ENCODE results near the gene CYB5A.
"Not testable (repeated sequence)": the region's sequence is repeated elsewhere in the genome, so short reads cannot be mapped to it uniquely, and the experiment has no call there.

CYB5A gene

DNA sequence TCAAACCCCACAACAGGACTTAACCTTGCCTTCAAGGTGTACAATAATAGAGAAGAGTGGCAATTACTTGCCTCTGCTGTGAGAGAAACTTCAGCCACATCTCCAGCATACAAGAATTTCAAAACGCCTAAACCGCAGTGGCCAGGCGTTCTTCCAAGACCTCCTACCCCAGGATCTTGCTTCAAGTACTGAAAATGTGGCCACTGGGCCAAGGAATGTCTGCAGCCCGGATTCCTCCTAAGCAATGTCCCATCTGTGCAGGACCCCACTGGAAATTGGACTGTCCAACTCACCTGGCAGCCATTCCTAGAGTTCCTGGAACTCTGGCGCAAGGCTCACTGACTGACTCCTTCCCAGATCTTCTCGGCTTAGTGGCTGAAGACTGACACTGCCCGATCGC is 2.8 kb upstream of the CYB5A start:
- H3K27me3 ChIP-seq (ENCODE audit: control insufficient read depth, insufficient read depth, low read length), result no peaks in the 10 kb centered on the region
- H3K27ac ChIP-seq (ENCODE audit: low read depth, low read length), result no peak overlapping the region
- peaks cover 8% of the 10 kb centered on the region; the same call in 1 of the 2 replicates for H3K4me1 ChIP-seq (ENCODE audit: control insufficient read depth, insufficient read depth, low read length)
- no peak overlapping the region for H3K9ac ChIP-seq (ENCODE audit: low read length)
- H3K9me3 ChIP-seq (ENCODE audit: control insufficient read depth, insufficient read depth, low read depth, low read length), result peaks cover 5% of the 10 kb centered on the region; the same call in 1 of the 2 replicates
- H3K36me3 ChIP-seq (ENCODE audit: control insufficient read depth, insufficient read depth, low read length), result no peaks in the 10 kb centered on the region
- no peak overlapping the region for H3K4me3 ChIP-seq (ENCODE audit: low read depth, low read length)

GRCh38 chr18:74292982-74293381 is 1.2 kb upstream of the CYB5A start:
- not testable (repeated sequence) for H3K27me3 ChIP-seq (ENCODE audit: control insufficient read depth, insufficient read depth, low read length); H3K9me3 ChIP-seq (ENCODE audit: control insufficient read depth, insufficient read depth, low read depth, low read length); H3K9ac ChIP-seq (ENCODE audit: low read length); H3K27ac ChIP-seq (ENCODE audit: low read depth, low read length); H3K36me3 ChIP-seq (ENCODE audit: control insufficient read depth, insufficient read depth, low read length)
- peak overlapping the region; percentile 85; the same call in 1 of the 2 replicates for H3K4me3 ChIP-seq (ENCODE audit: low read depth, low read length)
- peaks cover 22% of the 10 kb centered on the region for H3K4me1 ChIP-seq (ENCODE audit: control insufficient read depth, insufficient read depth, low read length)

- peaks cover 25% of the 10 kb centered on the region for H3K4me1 ChIP-seq (ENCODE audit: control insufficient read depth, insufficient read depth, low read length)
- H3K27me3 ChIP-seq (ENCODE audit: control insufficient read depth, insufficient read depth, low read length), result no peaks in the 10 kb centered on the region
- H3K4me3 ChIP-seq (ENCODE audit: low read depth, low read length), result peak overlapping the region; percentile 85
- peaks cover 5% of the 10 kb centered on the region; the same call in 1 of the 2 replicates for H3K36me3 ChIP-seq (ENCODE audit: control insufficient read depth, insufficient read depth, low read length)
- peak overlapping the region; percentile 77 for H3K9ac ChIP-seq (ENCODE audit: low read length)
- H3K27ac ChIP-seq (ENCODE audit: low read depth, low read length), result peak overlapping the region; percentile 41; the same call in 1 of the 2 replicates
- H3K9me3 ChIP-seq (ENCODE audit: control insufficient read depth, insufficient read depth, low read depth, low read length), result no peaks in the 10 kb centered on the region
Measured at GRCh38 chr18:74292541-74292858, 737 bp upstream of the CYB5A start.

GRCh38 chr18:74291472-74291770 is 342 bp downstream of the CYB5A start:
- H3K4me1 ChIP-seq (ENCODE audit: control insufficient read depth, insufficient read depth, low read length), result peaks cover 30% of the 10 kb centered on the region

GRCh38 chr18:74290794-74291471 is 830 bp downstream of the CYB5A start:
- Histone ChIP-seq H3K9me3 (ENCODE audit: control insufficient read depth, insufficient read depth, low read depth, low read length) (no peaks in the 10 kb centered on the region), H3K27me3 (ENCODE audit: control insufficient read depth, insufficient read depth, low read length) (no peaks in the 10 kb centered on the region), H3K4me3 (ENCODE audit: low read depth, low read length) (peak overlapping the region; percentile 85), H3K4me1 (ENCODE audit: control insufficient read depth, insufficient read depth, low read length) (peaks cover 30% of the 10 kb centered on the region), H3K9ac (ENCODE audit: low read length) (peak overlapping the region; percentile 82), H3K27ac (ENCODE audit: low read depth, low read length) (peak overlapping the region; percentile 64), H3K36me3 (ENCODE audit: control insufficient read depth, insufficient read depth, low read length) (peaks cover 5% of the 10 kb centered on the region; the same call in 1 of the 2 replicates)

More at GRCh38 chr18:74291472-74291770, 342 bp downstream of the CYB5A start:
- Histone ChIP-seq H3K27me3 (ENCODE audit: control insufficient read depth, insufficient read depth, low read length) (no peaks in the 10 kb centered on the region), H3K4me3 (ENCODE audit: low read depth, low read length) (peak overlapping the region; percentile 85), H3K27ac (ENCODE audit: low read depth, low read length) (peak overlapping the region; percentile 64; the same call in 1 of the 2 replicates), H3K36me3 (ENCODE audit: control insufficient read depth, insufficient read depth, low read length) (peaks cover 5% of the 10 kb centered on the region; the same call in 1 of the 2 replicates), H3K9me3 (ENCODE audit: control insufficient read depth, insufficient read depth, low read depth, low read length) (no peaks in the 10 kb centered on the region), H3K9ac (ENCODE audit: low read length) (peak overlapping the region; percentile 82)

GRCh38 chr18:74290021-74290420 is 1.7 kb downstream of the CYB5A start:
- Histone ChIP-seq H3K27ac (ENCODE audit: low read depth, low read length) (no peak overlapping the region), H3K9ac (ENCODE audit: low read length) (no peak overlapping the region), H3K4me3 (ENCODE audit: low read depth, low read length) (peak overlapping the region; percentile 85; the same call in 1 of the 2 replicates), H3K9me3 (ENCODE audit: control insufficient read depth, insufficient read depth, low read depth, low read length) (no peaks in the 10 kb centered on the region), H3K27me3 (ENCODE audit: control insufficient read depth, insufficient read depth, low read length) (no peaks in the 10 kb centered on the region), H3K4me1 (ENCODE audit: control insufficient read depth, insufficient read depth, low read length) (peaks cover 34% of the 10 kb centered on the region), H3K36me3 (ENCODE audit: control insufficient read depth, insufficient read depth, low read length) (peaks cover 5% of the 10 kb centered on the region; the same call in 1 of the 2 replicates)

GRCh38 chr18:74289137-74289536 is 2.6 kb downstream of the CYB5A start:
- Histone ChIP-seq H3K9me3 (ENCODE audit: control insufficient read depth, insufficient read depth, low read depth, low read length) (no peaks in the 10 kb centered on the region), H3K27me3 (ENCODE audit: control insufficient read depth, insufficient read depth, low read length) (no peaks in the 10 kb centered on the region), H3K27ac (ENCODE audit: low read depth, low read length) (no peak overlapping the region; the same call in 1 of the 2 replicates), H3K4me3 (ENCODE audit: low read depth, low read length) (no peak overlapping the region), H3K9ac (ENCODE audit: low read length) (no peak overlapping the region), H3K4me1 (ENCODE audit: control insufficient read depth, insufficient read depth, low read length) (peaks cover 43% of the 10 kb centered on the region), H3K36me3 (ENCODE audit: control insufficient read depth, insufficient read depth, low read length) (peaks cover 5% of the 10 kb centered on the region; the same call in 1 of the 2 replicates)

- peaks cover 47% of the 10 kb centered on the region for H3K4me1 ChIP-seq (ENCODE audit: control insufficient read depth, insufficient read depth, low read length)
- H3K27ac ChIP-seq (ENCODE audit: low read depth, low read length), result no peak overlapping the region
- no peaks in the 10 kb centered on the region for H3K27me3 ChIP-seq (ENCODE audit: control insufficient read depth, insufficient read depth, low read length)
- no peaks in the 10 kb centered on the region for H3K9me3 ChIP-seq (ENCODE audit: control insufficient read depth, insufficient read depth, low read depth, low read length)
- H3K4me3 ChIP-seq (ENCODE audit: low read depth, low read length), result peak overlapping the region; percentile 25; the same call in 1 of the 2 replicates
- peaks cover 5% of the 10 kb centered on the region; the same call in 1 of the 2 replicates for H3K36me3 ChIP-seq (ENCODE audit: control insufficient read depth, insufficient read depth, low read length)
- peak overlapping the region; percentile 15 for H3K9ac ChIP-seq (ENCODE audit: low read length)
Measured at GRCh38 chr18:74288730-74289129, 3.0 kb downstream of the CYB5A start.

GRCh38 chr18:74288041-74288440 is 3.7 kb downstream of the CYB5A start:
- peaks cover 51% of the 10 kb centered on the region for H3K4me1 ChIP-seq (ENCODE audit: control insufficient read depth, insufficient read depth, low read length)
- no peak overlapping the region for H3K27ac ChIP-seq (ENCODE audit: low read depth, low read length)
- H3K9me3 ChIP-seq (ENCODE audit: control insufficient read depth, insufficient read depth, low read depth, low read length), result no peaks in the 10 kb centered on the region
- peaks cover 5% of the 10 kb centered on the region; the same call in 1 of the 2 replicates for H3K36me3 ChIP-seq (ENCODE audit: control insufficient read depth, insufficient read depth, low read length)
- no peak overlapping the region; the same call in 1 of the 2 replicates for H3K4me3 ChIP-seq (ENCODE audit: low read depth, low read length)
- no peak overlapping the region for H3K9ac ChIP-seq (ENCODE audit: low read length)
- no peaks in the 10 kb centered on the region for H3K27me3 ChIP-seq (ENCODE audit: control insufficient read depth, insufficient read depth, low read length)

DNA sequence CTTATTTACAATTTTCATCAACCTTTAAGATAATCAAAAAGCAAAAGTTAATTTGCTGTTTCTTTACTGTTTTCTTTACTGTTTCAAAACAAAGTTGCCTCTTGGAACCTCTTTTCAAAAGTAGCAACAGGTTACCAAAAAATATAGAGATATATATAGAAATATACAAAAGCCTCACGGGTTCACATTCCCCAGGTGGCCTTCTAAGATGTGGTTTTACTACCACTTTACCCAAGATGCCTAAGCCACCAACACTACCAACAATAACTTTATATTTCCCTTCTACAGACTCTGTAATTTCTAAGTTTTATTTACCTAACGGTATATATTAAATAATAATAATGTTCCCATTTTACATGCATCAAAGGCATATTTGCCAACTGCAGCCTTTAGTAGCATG is 4.9 kb downstream of the CYB5A start:
- no peak overlapping the region for H3K4me3 ChIP-seq (ENCODE audit: low read depth, low read length)
- peaks cover 5% of the 10 kb centered on the region; the same call in 1 of the 2 replicates for H3K36me3 ChIP-seq (ENCODE audit: control insufficient read depth, insufficient read depth, low read length)
- H3K27ac ChIP-seq (ENCODE audit: low read depth, low read length), result no peak overlapping the region
- H3K9ac ChIP-seq (ENCODE audit: low read length), result no peak overlapping the region
- no peaks in the 10 kb centered on the region for H3K27me3 ChIP-seq (ENCODE audit: control insufficient read depth, insufficient read depth, low read length)
- peaks cover 60% of the 10 kb centered on the region for H3K4me1 ChIP-seq (ENCODE audit: control insufficient read depth, insufficient read depth, low read length)
- H3K9me3 ChIP-seq (ENCODE audit: control insufficient read depth, insufficient read depth, low read depth, low read length), result no peaks in the 10 kb centered on the region

GRCh38 chr18:74286106-74286855 is 5.5 kb downstream of the CYB5A start:
- H3K4me1 ChIP-seq (ENCODE audit: control insufficient read depth, insufficient read depth, low read length), result peaks cover 66% of the 10 kb centered on the region
- H3K9ac ChIP-seq (ENCODE audit: low read length), result no peak overlapping the region
- peaks cover 5% of the 10 kb centered on the region; the same call in 1 of the 2 replicates for H3K36me3 ChIP-seq (ENCODE audit: control insufficient read depth, insufficient read depth, low read length)
- H3K4me3 ChIP-seq (ENCODE audit: low read depth, low read length), result no peak overlapping the region
- H3K27ac ChIP-seq (ENCODE audit: low read depth, low read length), result no peak overlapping the region
- H3K9me3 ChIP-seq (ENCODE audit: control insufficient read depth, insufficient read depth, low read depth, low read length), result no peaks in the 10 kb centered on the region
- no peaks in the 10 kb centered on the region for H3K27me3 ChIP-seq (ENCODE audit: control insufficient read depth, insufficient read depth, low read length)
